GM21723 (cell line): Measurements from ENCODE around the gene ADORA1.

Experiments
- ATAC-seq: cut with Tn5 transposase; IDR thresholded peaks from one replicate; pipeline ENCODE4 v1.9.1; 2021; ENCODE audit warnings: mild to moderate bottlenecking, moderate library complexity; ENCODE audit not compliant: unreplicated experiment

The ADORA1 gene

GRCh38 chr1:203138066-203138465 lies 10.5 kb downstream of the ADORA1 start:
- no peak for ATAC-seq

GRCh38 chr1:203139976-203140475 lies 12.5 kb downstream of the ADORA1 start:
- no peak for ATAC-seq

GRCh38 chr1:203140743-203141520 lies 13.4 kb downstream of the ADORA1 start:
- ATAC-seq = no peak

GRCh38 chr1:203142124-203142523 lies 14.6 kb downstream of the ADORA1 start:
- no peak for ATAC-seq

- ATAC-seq = no peak
Observed at GRCh38 chr1:203142684-203143408, 15.3 kb downstream of the ADORA1 start.

GRCh38 chr1:203143641-203144040 lies 16.1 kb downstream of the ADORA1 start:
- ATAC-seq = no peak

- no peak for ATAC-seq
Observed at GRCh38 chr1:203144661-203145060, 17.1 kb downstream of the ADORA1 start.

GRCh38 chr1:203145321-203146041 lies 18.0 kb downstream of the ADORA1 start:
- ATAC-seq = no peak

GRCh38 chr1:203146042-203146369 lies 18.5 kb downstream of the ADORA1 start:
- no peak for ATAC-seq

GRCh38 chr1:203146537-203146936 lies 19.0 kb downstream of the ADORA1 start:
- ATAC-seq = no peak

GRCh38 chr1:203147376-203147775 lies 19.9 kb downstream of the ADORA1 start:
- ATAC-seq = no peak

- ATAC-seq = no peak
Observed at GRCh38 chr1:203148127-203148526, 20.6 kb downstream of the ADORA1 start.

GRCh38 chr1:203148579-203148978 lies 21.1 kb downstream of the ADORA1 start:
- no peak for ATAC-seq

GRCh38 chr1:203149188-203149840 lies 21.8 kb downstream of the ADORA1 start:
- ATAC-seq = no peak

GRCh38 chr1:203150511-203151297 lies 23.2 kb downstream of the ADORA1 start:
- ATAC-seq = no peak

- no peak for ATAC-seq
Observed at GRCh38 chr1:203151362-203152157, 24.0 kb downstream of the ADORA1 start.

GRCh38 chr1:203152158-203153034 lies 24.9 kb downstream of the ADORA1 start:
- no peak for ATAC-seq
